HepG2 (cell line): Measurements from ENCODE around the gene SYT8. TPM values are rescaled to one million over a fixed set of nuclear protein-coding genes. Genes with fewer than 3 reads are reported as not detected.

Source experiments
- AFF4 ChIP-seq: sonication (generic); formaldehyde crosslinking; IDR thresholded peaks from 2 replicates; pipeline ENCODE4 v1.4.0; 2020; ENCODE audit warnings: missing genetic modification reagents
- CREB3 ChIP-seq: sonication (generic); formaldehyde crosslinking; IDR thresholded peaks from 2 replicates; pipeline ENCODE4 v1.5.0; 2020; ENCODE audit warnings: missing genetic modification reagents
- KDM3A ChIP-seq: IDR thresholded peaks from 2 replicates; pipeline ENCODE4 v1.6.1; 2018; ENCODE audit warnings: low read depth, missing compliant biosample characterization
- KIAA2018 ChIP-seq: sonication (generic); formaldehyde crosslinking; IDR thresholded peaks from 2 replicates; pipeline ENCODE4 v1.5.0; 2020; ENCODE audit warnings: mild to moderate bottlenecking, missing genetic modification reagents, borderline replicate concordance
- MIXL1 ChIP-seq: IDR thresholded peaks from 2 replicates; pipeline ENCODE4 v1.6.1; 2016
- ZNF12 ChIP-seq: sonication (generic); formaldehyde crosslinking; IDR thresholded peaks from 2 replicates; pipeline ENCODE4 v1.5.0; 2020; ENCODE audit warnings: missing genetic modification reagents
- ZNF292 ChIP-seq: sonication (generic); formaldehyde crosslinking; IDR thresholded peaks from 2 replicates; pipeline ENCODE4 v1.8.1; 2022; ENCODE audit warnings: mild to moderate bottlenecking, low read depth, missing genetic modification reagents, borderline replicate concordance
- ZNF432 ChIP-seq: sonication (generic); formaldehyde crosslinking; IDR thresholded peaks from 2 replicates; pipeline ENCODE4 v1.5.0; 2020; ENCODE audit warnings: missing genetic modification reagents, mild to moderate bottlenecking, borderline replicate concordance
- ZNF44 ChIP-seq: sonication (generic); formaldehyde crosslinking; IDR thresholded peaks from 2 replicates; pipeline ENCODE4 v1.5.1; 2020; ENCODE audit warnings: mild to moderate bottlenecking, missing genetic modification reagents
- ZNF800 ChIP-seq: sonication (generic); formaldehyde crosslinking; IDR thresholded peaks from 2 replicates; pipeline ENCODE4 v1.4.0; 2020; ENCODE audit warnings: missing genetic modification reagents
- ZSCAN20 ChIP-seq: sonication (generic); formaldehyde crosslinking; IDR thresholded peaks from 2 replicates; pipeline ENCODE4 v1.4.0; 2020; ENCODE audit warnings: missing genetic modification reagents, mild to moderate bottlenecking, borderline replicate concordance
- polyA plus RNA-seq, 8 experiments: library from polyadenylated mRNA; depleted of rRNA in 3 of 8; stranded (reverse) in 7 of 8; unstranded in 1 of 8; fragments of >200 nt; fragmentation: Illumina TruSeq in 4 of 8; extraction: Trizol in 4 of 8; gene quantifications; 2 replicates each; pipeline versions ENCODE4 v1.2.1 to v1.2.3, GENCODE V29; 2011 to 2016; ENCODE audit warnings: low read depth in 4 of 8, missing spikeins in 1 of 8, mixed read lengths in 1 of 8; ENCODE audit not compliant: insufficient read depth in 1 of 8
- total RNA-seq, 5 experiments: library from RNA; depleted of rRNA; stranded (reverse); fragments of >200 nt; fragmentation: Illumina TruSeq; extraction: Trizol; gene quantifications; 2 replicates each; pipeline ENCODE4 v1.2.3, GENCODE V29; 2016; ENCODE audit warnings: low read depth in 1 of 5

Gene SYT8
- total and polyA plus RNA-seq, 2 of the 13 experiments (the other 11 are each of a cell fraction or from before 2014, with no cell fraction given), result 0.60 to 2.3 TPM

GRCh38 chr11:1830322-1831223, 4.2 kb upstream of the SYT8 start (continued):
- TF ChIP-seq ZNF800 (CRISPR knock-in tag), result no peak
- no peak for TF ChIP-seq ZSCAN20 (CRISPR knock-in tag)
- TF ChIP-seq ZNF44 (CRISPR knock-in tag), result peak; percentile 86; the same call in 1 of the 2 replicates
- TF ChIP-seq KIAA2018 (CRISPR knock-in tag), result no peak; the same call in 1 of the 2 replicates
- TF ChIP-seq ZNF292 (CRISPR knock-in tag), result peak; percentile 83
- no peak for TF ChIP-seq ZNF12 (CRISPR knock-in tag)
- peak; percentile 74; the same call in 1 of the 2 replicates for TF ChIP-seq AFF4 (CRISPR knock-in tag)
- TF ChIP-seq KDM3A (CRISPR knock-in tag), result no peak
- TF ChIP-seq CREB3, result no peak
- no peak for TF ChIP-seq ZNF432 (CRISPR knock-in tag)
- peak; percentile 62; the same call in 1 of the 2 replicates for TF ChIP-seq MIXL1 (CRISPR knock-in tag)
